ENCODE measurements around the gene C3orf22.

The C3orf22 gene

GRCh38 chr3:126512026-126512425 is 46.7 kb downstream of the C3orf22 start:
- no peak for DNase-seq (ENCODE audit: low spot score)

- DNase-seq (ENCODE audit: low spot score) = no peak
Observed at GRCh38 chr3:126511291-126511690, 47.4 kb downstream of the C3orf22 start.

GRCh38 chr3:126510308-126510910 is 48.3 kb downstream of the C3orf22 start:
- DNase-seq (ENCODE audit: low spot score) = no peak

- DNase-seq (ENCODE audit: low spot score) = no peak
Observed at GRCh38 chr3:126509597-126510307, 49.0 kb downstream of the C3orf22 start.

- DNase-seq (ENCODE audit: low spot score) = no peak
Observed at GRCh38 chr3:126508564-126508964, 50.2 kb downstream of the C3orf22 start.

- DNase-seq (ENCODE audit: low spot score) = no peak
Observed at GRCh38 chr3:126507886-126508285, 50.8 kb downstream of the C3orf22 start.

- DNase-seq (ENCODE audit: low spot score) = no peak
Observed at GRCh38 chr3:126503701-126504100, 55.0 kb downstream of the C3orf22 start.

- DNase-seq (ENCODE audit: low spot score) = no peak
Observed at GRCh38 chr3:126502656-126503055, 56.1 kb downstream of the C3orf22 start.

- no peak for DNase-seq (ENCODE audit: low spot score)
Observed at GRCh38 chr3:126501736-126502135, 57.0 kb downstream of the C3orf22 start.

- peak; percentile 58 for DNase-seq (ENCODE audit: low spot score)
Observed at GRCh38 chr3:126501054-126501453, 57.7 kb downstream of the C3orf22 start.

GRCh38 chr3:126500016-126500415 is 58.7 kb downstream of the C3orf22 start:
- no peak for DNase-seq (ENCODE audit: low spot score)

Measured in iPS-NIHi11 (cell line).